ENCODE data around the gene SMAD6. TPM values are rescaled to one million over a fixed set of nuclear protein-coding genes. Genes with fewer than 3 reads are reported as not detected.

The SMAD6 gene
- polyA plus RNA-seq, 1 of the 3 experiments (the other 2 are of a cell fraction): 4.5 TPM

DNA sequence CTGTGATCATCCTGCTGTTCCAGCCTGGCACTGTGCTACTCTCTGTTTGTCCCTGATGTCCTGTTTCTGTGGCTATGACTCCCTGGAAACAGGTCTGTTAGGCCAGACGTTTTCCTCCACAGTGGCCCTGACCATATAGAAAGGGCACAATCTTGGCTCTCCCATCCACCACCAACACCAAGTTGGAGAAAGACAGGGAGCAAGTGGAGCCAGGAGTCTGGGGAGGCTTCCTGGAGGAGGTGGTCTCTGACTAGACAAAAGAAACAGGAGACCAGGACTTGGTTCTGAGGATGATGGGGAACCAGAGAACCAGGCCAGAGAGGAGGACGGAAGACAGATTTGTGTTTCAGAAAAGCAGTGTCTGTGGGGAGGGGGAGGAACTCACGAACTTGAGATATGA is 49.2 kb upstream of the SMAD6 start:
- no peaks in the 10 kb centered on the region for H3K79me2 ChIP-seq (ENCODE audit: insufficient read depth)
- no peak overlapping the region for H2AFZ ChIP-seq (ENCODE audit: low read depth)
- WGBS (ENCODE audit: low lambda C conversion rate): 77% methylated on average over 3 of the region's 3 CpGs
- H4K20me1 ChIP-seq (ENCODE audit: insufficient read depth): no peaks in the 10 kb centered on the region
- peaks cover 3 to 13% of the 10 kb centered on the region in 2 experiments; a peak in 2 of 4 replicates for H3K4me1 ChIP-seq (ENCODE audit: control insufficient read depth in 1 of 2, insufficient read depth in 2 of 2, low read depth in 1 of 2, low read length in 1 of 2)
- no peaks in the 10 kb centered on the region for H3K9me3 ChIP-seq
- H3K4me3 ChIP-seq (ENCODE audit: low read depth in 2 of 2, low read length in 1 of 2): no peak overlapping the region
- no peaks in the 10 kb centered on the region for H3F3A ChIP-seq (replicated peaks; ENCODE audit: insufficient read depth)
- DNase-seq: no peak
- no peaks in the 10 kb centered on the region for H3K27me3 ChIP-seq (ENCODE audit: insufficient read depth)
- no peaks in the 10 kb centered on the region for H3K9me2 ChIP-seq
- TF ChIP-seq, protein P1, sequence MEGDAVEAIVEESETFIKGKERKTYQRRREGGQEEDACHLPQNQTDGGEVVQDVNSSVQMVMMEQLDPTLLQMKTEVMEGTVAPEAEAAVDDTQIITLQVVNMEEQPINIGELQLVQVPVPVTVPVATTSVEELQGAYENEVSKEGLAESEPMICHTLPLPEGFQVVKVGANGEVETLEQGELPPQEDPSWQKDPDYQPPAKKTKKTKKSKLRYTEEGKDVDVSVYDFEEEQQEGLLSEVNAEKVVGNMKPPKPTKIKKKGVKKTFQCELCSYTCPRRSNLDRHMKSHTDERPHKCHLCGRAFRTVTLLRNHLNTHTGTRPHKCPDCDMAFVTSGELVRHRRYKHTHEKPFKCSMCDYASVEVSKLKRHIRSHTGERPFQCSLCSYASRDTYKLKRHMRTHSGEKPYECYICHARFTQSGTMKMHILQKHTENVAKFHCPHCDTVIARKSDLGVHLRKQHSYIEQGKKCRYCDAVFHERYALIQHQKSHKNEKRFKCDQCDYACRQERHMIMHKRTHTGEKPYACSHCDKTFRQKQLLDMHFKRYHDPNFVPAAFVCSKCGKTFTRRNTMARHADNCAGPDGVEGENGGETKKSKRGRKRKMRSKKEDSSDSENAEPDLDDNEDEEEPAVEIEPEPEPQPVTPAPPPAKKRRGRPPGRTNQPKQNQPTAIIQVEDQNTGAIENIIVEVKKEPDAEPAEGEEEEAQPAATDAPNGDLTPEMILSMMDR (IDR thresholded peaks at IDR 0.05): no peak
- TF ChIP-seq RCOR1 (IDR thresholded peaks at IDR 0.05; ENCODE audit: low read length) (no peak), NFIC (IDR thresholded peaks at IDR 0.05; ENCODE audit: borderline replicate concordance) (no peak), FOXM1 (IDR thresholded peaks at IDR 0.05; ENCODE audit: low read depth) (no peak), RXRA (IDR thresholded peaks at IDR 0.05; ENCODE audit: borderline replicate concordance, low read depth) (no peak), FOXJ3 (CRISPR knock-in tag; IDR thresholded peaks at IDR 0.05) (no peak)
- TF ChIP-seq, protein P2, sequence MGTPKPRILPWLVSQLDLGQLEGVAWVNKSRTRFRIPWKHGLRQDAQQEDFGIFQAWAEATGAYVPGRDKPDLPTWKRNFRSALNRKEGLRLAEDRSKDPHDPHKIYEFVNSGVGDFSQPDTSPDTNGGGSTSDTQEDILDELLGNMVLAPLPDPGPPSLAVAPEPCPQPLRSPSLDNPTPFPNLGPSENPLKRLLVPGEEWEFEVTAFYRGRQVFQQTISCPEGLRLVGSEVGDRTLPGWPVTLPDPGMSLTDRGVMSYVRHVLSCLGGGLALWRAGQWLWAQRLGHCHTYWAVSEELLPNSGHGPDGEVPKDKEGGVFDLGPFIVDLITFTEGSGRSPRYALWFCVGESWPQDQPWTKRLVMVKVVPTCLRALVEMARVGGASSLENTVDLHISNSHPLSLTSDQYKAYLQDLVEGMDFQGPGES (IDR thresholded peaks at IDR 0.05; ENCODE audit: low read depth, low read length): no peak
- CTCF ChIA-PET: interaction anchor here (0.6 kb wide), 1 partner anchor 32 kb away, joined by 3 read pairs; no protein-coding TSS in a partner anchor
- no peak overlapping the region for H3K27ac ChIP-seq (ENCODE audit: low read depth in 2 of 2, low read length in 1 of 2)
- H3K4me2 ChIP-seq: no peak overlapping the region
- H3K36me3 ChIP-seq (replicated peaks in 1 of 2; ENCODE audit: control insufficient read depth in 1 of 2, insufficient read depth in 2 of 2, low read length in 1 of 2): no peaks in the 10 kb centered on the region
- H3K9ac ChIP-seq: no peak overlapping the region
- POLR2A ChIA-PET: no interaction called here

DNA sequence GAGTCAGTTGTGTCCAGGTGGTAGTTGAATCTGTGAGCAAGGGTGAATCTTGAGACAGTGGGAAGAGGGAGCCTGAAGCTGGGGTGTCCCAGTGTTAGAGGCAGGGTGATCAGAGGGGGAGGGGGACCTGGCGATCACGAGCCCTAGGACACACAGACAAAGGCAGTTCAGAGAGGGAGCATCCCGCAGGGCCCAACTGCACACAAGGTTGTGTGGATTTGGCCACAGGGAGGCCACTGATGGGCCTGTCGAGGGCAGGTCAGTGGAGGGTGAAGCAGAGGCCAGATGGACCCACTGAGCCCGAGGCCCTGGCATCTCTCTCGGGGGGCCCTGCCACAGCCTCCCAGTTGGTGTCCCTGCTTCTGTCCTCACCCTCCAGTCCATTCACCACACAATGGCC is 48.6 kb upstream of the SMAD6 start:
- Histone ChIP-seq H3K9ac (no peak overlapping the region), H3K79me2 (ENCODE audit: insufficient read depth) (no peaks in the 10 kb centered on the region), H3K4me1 (ENCODE audit: control insufficient read depth in 1 of 2, insufficient read depth in 2 of 2, low read depth in 1 of 2, low read length in 1 of 2) (peaks cover 4 to 13% of the 10 kb centered on the region in 2 experiments; a peak in 2 of 4 replicates), H2AFZ (ENCODE audit: low read depth) (no peak overlapping the region), H4K20me1 (ENCODE audit: insufficient read depth) (no peaks in the 10 kb centered on the region), H3K27me3 (ENCODE audit: insufficient read depth) (no peaks in the 10 kb centered on the region), H3K4me3 (ENCODE audit: low read depth in 2 of 2, low read length in 1 of 2) (no peak overlapping the region), H3K4me2 (no peak overlapping the region), H3K9me3 (no peaks in the 10 kb centered on the region), H3K36me3 (replicated peaks in 1 of 2; ENCODE audit: control insufficient read depth in 1 of 2, insufficient read depth in 2 of 2, low read length in 1 of 2) (no peaks in the 10 kb centered on the region), H3F3A (replicated peaks; ENCODE audit: insufficient read depth) (no peaks in the 10 kb centered on the region), H3K27ac (ENCODE audit: low read depth in 2 of 2, low read length in 1 of 2) (no peak overlapping the region), H3K9me2 (no peaks in the 10 kb centered on the region)
- 89% methylated on average over 3 of the region's 6 CpGs for WGBS (ENCODE audit: low lambda C conversion rate)
- ChIA-PET CTCF (interaction anchor here (0.6 kb wide), 1 partner anchor 33 kb away, joined by 3 read pairs; no protein-coding TSS in a partner anchor), POLR2A (no interaction called here)
- TF ChIP-seq NFIC (IDR thresholded peaks at IDR 0.05; ENCODE audit: borderline replicate concordance) (no peak), CHD2 (IDR thresholded peaks at IDR 0.05; ENCODE audit: low read length, partially characterized antibody) (no peak), ELF1 (IDR thresholded peaks at IDR 0.05) (no peak), RCOR1 (IDR thresholded peaks at IDR 0.05; ENCODE audit: low read length) (no peak), SMC3 (IDR thresholded peaks at IDR 0.05; ENCODE audit: low read depth, low read length) (no peak), FOSL2 (IDR thresholded peaks at IDR 0.05; ENCODE audit: borderline replicate concordance, low read depth) (no peak), RAD21 (IDR thresholded peaks at IDR 0.05; ENCODE audit: low read length) (no peak), JUND (IDR thresholded peaks at IDR 0.05) (no peak), GABPA (IDR thresholded peaks at IDR 0.05; ENCODE audit: low read depth) (no peak), TCF12 (IDR thresholded peaks at IDR 0.05) (no peak), YY1 (IDR thresholded peaks at IDR 0.05; ENCODE audit: low read depth) (no peak)
- TF ChIP-seq, protein P3, sequence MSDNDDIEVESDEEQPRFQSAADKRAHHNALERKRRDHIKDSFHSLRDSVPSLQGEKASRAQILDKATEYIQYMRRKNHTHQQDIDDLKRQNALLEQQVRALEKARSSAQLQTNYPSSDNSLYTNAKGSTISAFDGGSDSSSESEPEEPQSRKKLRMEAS (IDR thresholded peaks at IDR 0.05; ENCODE audit: low read depth): no peak
- TF ChIP-seq, protein P1 (IDR thresholded peaks at IDR 0.05): no peak
- TF ChIP-seq, protein P4, sequence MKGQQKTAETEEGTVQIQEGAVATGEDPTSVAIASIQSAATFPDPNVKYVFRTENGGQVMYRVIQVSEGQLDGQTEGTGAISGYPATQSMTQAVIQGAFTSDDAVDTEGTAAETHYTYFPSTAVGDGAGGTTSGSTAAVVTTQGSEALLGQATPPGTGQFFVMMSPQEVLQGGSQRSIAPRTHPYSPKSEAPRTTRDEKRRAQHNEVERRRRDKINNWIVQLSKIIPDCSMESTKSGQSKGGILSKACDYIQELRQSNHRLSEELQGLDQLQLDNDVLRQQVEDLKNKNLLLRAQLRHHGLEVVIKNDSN (IDR thresholded peaks at IDR 0.05; ENCODE audit: borderline replicate concordance, low read depth): no peak
- no peak for DNase-seq

All from SK-N-SH (cell line).